Ishikawa (cell line): ENCODE measurements around the gene TH.
A peak's percentile ranks its signal among the peaks of the same experiment; 100 is the strongest.

Source experiments
- CEBPB ChIP-seq: IDR thresholded peaks from 2 replicates; pipeline ENCODE4 v1.6.1; 2012
- CREB1 ChIP-seq: IDR thresholded peaks from 2 replicates; pipeline ENCODE4 v1.6.1; 2012; ENCODE audit warnings: low read depth
- EGR1 ChIP-seq: IDR thresholded peaks from 2 replicates; pipeline ENCODE4 v1.6.1; 2012
- EP300 ChIP-seq: IDR thresholded peaks from 2 replicates; pipeline ENCODE4 v1.6.1; 2012; ENCODE audit warnings: borderline replicate concordance
- FOXM1 ChIP-seq: IDR thresholded peaks from 2 replicates; pipeline ENCODE4 v1.6.1; 2012; ENCODE audit warnings: low read depth, borderline replicate concordance
- NFIC ChIP-seq: IDR thresholded peaks from 2 replicates; pipeline ENCODE4 v1.6.1; 2012
- RAD21 ChIP-seq: IDR thresholded peaks from 2 replicates; pipeline ENCODE4 v1.6.1; 2012; ENCODE audit warnings: low read depth
- TAF1 ChIP-seq: IDR thresholded peaks from 2 replicates; pipeline ENCODE4 v1.6.1; 2012; ENCODE audit warnings: low read depth, mild to moderate bottlenecking
- TCF12 ChIP-seq: IDR thresholded peaks from 2 replicates; pipeline ENCODE4 v1.6.1; 2012; ENCODE audit warnings: low read depth
- TEAD4 ChIP-seq: IDR thresholded peaks from 2 replicates; pipeline ENCODE4 v1.6.1; 2012
- YY1 ChIP-seq: IDR thresholded peaks from 2 replicates; pipeline ENCODE4 v1.6.1; 2012; ENCODE audit warnings: low read depth
- ZBTB7A ChIP-seq: IDR thresholded peaks from 2 replicates; pipeline ENCODE4 v1.6.1; 2012; ENCODE audit warnings: low read depth
- TF ChIP-seq, protein P1 (sequence below): IDR thresholded peaks from 2 replicates; pipeline ENCODE4 v1.6.1; 2012
- TF ChIP-seq, protein P2 (sequence below): IDR thresholded peaks from 2 replicates; pipeline ENCODE4 v1.6.1; 2012; ENCODE audit warnings: low read depth, mild to moderate bottlenecking
- TF ChIP-seq, protein P3 (sequence below): IDR thresholded peaks from 2 replicates; pipeline ENCODE4 v1.6.1; 2012

The TH gene

GRCh38 chr11:2158296-2158737 lies 13.3 kb downstream of the TH start:
- TF ChIP-seq EGR1 (no peak), CEBPB (no peak), CREB1 (no peak), YY1 (no peak), ZBTB7A (no peak), TEAD4 (no peak), TAF1 (no peak), NFIC (no peak), TCF12 (no peak), FOXM1 (no peak), RAD21 (no peak), EP300 (no peak)
- TF ChIP-seq, protein P1, sequence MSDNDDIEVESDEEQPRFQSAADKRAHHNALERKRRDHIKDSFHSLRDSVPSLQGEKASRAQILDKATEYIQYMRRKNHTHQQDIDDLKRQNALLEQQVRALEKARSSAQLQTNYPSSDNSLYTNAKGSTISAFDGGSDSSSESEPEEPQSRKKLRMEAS = no peak
- TF ChIP-seq, protein P2, sequence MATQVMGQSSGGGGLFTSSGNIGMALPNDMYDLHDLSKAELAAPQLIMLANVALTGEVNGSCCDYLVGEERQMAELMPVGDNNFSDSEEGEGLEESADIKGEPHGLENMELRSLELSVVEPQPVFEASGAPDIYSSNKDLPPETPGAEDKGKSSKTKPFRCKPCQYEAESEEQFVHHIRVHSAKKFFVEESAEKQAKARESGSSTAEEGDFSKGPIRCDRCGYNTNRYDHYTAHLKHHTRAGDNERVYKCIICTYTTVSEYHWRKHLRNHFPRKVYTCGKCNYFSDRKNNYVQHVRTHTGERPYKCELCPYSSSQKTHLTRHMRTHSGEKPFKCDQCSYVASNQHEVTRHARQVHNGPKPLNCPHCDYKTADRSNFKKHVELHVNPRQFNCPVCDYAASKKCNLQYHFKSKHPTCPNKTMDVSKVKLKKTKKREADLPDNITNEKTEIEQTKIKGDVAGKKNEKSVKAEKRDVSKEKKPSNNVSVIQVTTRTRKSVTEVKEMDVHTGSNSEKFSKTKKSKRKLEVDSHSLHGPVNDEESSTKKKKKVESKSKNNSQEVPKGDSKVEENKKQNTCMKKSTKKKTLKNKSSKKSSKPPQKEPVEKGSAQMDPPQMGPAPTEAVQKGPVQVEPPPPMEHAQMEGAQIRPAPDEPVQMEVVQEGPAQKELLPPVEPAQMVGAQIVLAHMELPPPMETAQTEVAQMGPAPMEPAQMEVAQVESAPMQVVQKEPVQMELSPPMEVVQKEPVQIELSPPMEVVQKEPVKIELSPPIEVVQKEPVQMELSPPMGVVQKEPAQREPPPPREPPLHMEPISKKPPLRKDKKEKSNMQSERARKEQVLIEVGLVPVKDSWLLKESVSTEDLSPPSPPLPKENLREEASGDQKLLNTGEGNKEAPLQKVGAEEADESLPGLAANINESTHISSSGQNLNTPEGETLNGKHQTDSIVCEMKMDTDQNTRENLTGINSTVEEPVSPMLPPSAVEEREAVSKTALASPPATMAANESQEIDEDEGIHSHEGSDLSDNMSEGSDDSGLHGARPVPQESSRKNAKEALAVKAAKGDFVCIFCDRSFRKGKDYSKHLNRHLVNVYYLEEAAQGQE = no peak
- TF ChIP-seq, protein P3, sequence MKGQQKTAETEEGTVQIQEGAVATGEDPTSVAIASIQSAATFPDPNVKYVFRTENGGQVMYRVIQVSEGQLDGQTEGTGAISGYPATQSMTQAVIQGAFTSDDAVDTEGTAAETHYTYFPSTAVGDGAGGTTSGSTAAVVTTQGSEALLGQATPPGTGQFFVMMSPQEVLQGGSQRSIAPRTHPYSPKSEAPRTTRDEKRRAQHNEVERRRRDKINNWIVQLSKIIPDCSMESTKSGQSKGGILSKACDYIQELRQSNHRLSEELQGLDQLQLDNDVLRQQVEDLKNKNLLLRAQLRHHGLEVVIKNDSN = no peak

DNA sequence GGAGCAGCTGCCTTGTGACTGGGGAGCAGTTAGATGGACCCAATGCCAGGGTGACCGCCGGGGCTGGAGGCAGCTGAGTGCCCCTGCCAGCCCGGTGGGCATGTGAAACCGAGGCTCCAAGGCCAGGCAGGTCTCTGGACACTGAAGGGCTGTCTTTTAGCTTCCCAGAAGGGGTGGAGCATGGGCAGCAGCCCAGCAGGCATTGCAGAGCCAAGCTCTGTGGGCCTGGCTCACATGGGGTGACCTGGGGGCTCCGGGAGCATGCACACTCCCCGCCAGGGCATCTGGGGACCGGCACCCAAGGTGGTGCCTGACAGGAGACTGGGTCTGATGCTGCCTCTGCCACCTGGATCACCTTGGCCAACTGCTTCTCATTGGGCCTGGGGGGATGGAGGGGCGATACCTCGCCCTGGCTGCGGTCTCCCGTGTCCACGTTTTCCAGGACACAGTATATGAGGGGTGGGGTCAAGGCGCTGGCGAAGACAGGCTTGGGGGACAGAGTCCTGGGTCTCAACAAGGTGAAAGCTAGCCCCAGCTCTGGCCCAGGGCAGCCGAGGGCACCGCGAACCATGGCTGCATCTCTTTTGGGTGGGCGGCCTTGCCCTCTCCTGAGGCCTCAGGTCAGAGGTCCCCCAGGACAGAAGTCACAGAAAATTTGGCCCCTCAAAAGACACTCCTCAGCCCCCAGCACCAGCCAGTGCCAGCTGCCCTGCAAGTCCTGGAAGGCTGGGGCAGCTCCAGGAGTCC lies 14.1 kb downstream of the TH start:
- no peak for TF ChIP-seq NFIC
- no peak for TF ChIP-seq TCF12
- no peak for TF ChIP-seq EGR1

GRCh38 chr11:2156416-2157182 lies 15.0 kb downstream of the TH start:
- TF ChIP-seq, protein P1 = no peak
- TF ChIP-seq RAD21 = peak; percentile 84

DNA sequence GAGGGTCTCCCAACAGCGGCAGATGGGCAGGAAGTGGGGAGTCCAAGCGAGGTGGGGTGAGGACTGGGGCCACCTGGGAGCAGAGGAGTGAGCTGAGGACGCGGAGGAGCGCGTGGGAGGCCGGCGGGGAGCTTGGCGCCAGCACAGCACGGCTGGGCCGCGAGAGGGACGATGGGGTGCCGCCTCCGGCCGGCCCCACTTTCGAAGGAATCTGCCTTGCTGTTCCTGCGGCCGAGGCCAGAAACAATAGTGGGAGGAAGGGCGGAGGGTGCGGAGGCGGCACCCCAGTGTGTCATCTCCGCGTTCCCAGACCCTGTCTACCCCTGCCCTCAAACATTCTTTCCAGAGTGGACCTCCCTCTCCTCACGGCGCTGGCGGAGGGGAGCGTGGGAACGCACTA lies 16.1 kb downstream of the TH start:
- TF ChIP-seq EGR1 (peak; percentile 7; the same call in 1 of the 2 replicates), TEAD4 (no peak)

DNA sequence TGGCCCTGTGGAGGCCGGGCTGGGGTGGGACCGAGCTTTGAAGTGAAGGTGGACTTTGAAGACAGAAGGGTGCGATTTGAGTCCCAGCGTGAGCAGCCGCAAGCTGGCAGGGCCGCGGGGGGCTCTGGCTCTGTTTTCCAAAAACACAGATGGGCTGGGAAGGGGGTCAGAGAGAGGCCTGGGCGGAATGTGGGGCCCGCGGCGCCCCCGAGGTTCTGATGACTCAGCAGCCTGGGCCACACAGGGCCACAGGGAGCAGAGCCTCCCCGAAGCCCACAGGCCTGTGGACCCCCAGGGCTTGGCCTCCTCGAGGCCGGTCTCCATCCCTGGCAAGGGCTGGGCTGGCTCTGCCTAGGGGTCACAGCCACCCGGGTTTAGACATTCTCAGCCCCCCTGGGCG lies 16.7 kb downstream of the TH start:
- TF ChIP-seq EP300 = no peak
- TF ChIP-seq EGR1 = no peak
- TF ChIP-seq, protein P2 = no peak

DNA sequence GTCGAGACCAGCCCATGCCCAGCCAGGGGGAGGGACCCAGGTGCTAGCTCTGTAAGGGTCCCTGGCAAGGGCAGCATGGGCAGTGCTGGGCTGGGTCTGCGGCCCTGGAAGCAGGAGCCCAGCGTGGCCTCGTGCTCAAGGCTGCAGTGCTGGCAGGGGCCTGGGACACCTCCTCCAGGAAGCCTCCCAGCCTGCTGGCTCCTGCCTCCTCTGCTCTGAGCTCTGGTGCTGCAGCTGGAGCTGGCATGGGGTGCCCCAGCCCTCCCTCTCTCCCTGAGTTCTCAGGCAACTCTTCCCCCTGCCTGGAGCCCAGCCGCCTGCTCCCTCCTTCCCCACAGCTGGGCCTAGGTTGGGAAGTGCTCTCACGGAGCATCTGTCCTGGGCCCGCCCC lies 17.4 kb downstream of the TH start:
- TF ChIP-seq EGR1 (no peak), TAF1 (no peak)

GRCh38 chr11:2153581-2154194 lies 17.9 kb downstream of the TH start:
- TF ChIP-seq EP300 = no peak
- no peak for TF ChIP-seq YY1
- no peak for TF ChIP-seq CREB1
- TF ChIP-seq CEBPB = no peak
- no peak for TF ChIP-seq TAF1
- TF ChIP-seq EGR1 = no peak
- TF ChIP-seq, protein P3 = no peak
- no peak for TF ChIP-seq TCF12
- no peak for TF ChIP-seq NFIC
- no peak for TF ChIP-seq RAD21
